Measurements from ENCODE around the gene PTMS. TPM values are rescaled to one million over a fixed set of nuclear protein-coding genes. Genes with fewer than 3 reads are reported as not detected.

PTMS gene
- total and polyA plus RNA-seq, 2 of the 13 experiments (the other 11 are each of a cell fraction or from before 2014, with no cell fraction given), result 40.5 to 82.4 TPM

GRCh38 chr12:6752921-6753771, 13.0 kb upstream of the PTMS start, which contains the start of gene MLF2 (continued):
- TF ChIP-seq ZKSCAN8 (CRISPR knock-in tag; IDR thresholded peaks at IDR 0.05; ENCODE audit: borderline replicate concordance) (peak; percentile 34; the same call in 1 of the 2 replicates), PHF8 (CRISPR knock-in tag; IDR thresholded peaks at IDR 0.05) (peak; percentile 98), ZGPAT (CRISPR knock-in tag; IDR thresholded peaks at IDR 0.05) (peak; percentile 70; the same call in 1 of the 2 replicates), ZSCAN21 (CRISPR knock-in tag; IDR thresholded peaks at IDR 0.05; ENCODE audit: borderline replicate concordance) (no peak), HNF4G (IDR thresholded peaks at IDR 0.05; ENCODE audit: borderline replicate concordance, low read depth, low read length) (peak; percentile 26; the same call in 1 of the 2 replicates), HNF4G (CRISPR knock-in tag; IDR thresholded peaks at IDR 0.05; ENCODE audit: borderline replicate concordance, low read depth) (peak; percentile 75; the same call in 1 of the 2 replicates), ZNF746 (CRISPR knock-in tag; IDR thresholded peaks at IDR 0.05) (peak; percentile 43; the same call in 1 of the 2 replicates), TFDP1 (CRISPR knock-in tag; IDR thresholded peaks at IDR 0.05; ENCODE audit: borderline replicate concordance) (0 out of 2 replicates have a peak, but pooled peaks have one; percentile 39), FOXJ3 (CRISPR knock-in tag; IDR thresholded peaks at IDR 0.05; ENCODE audit: borderline replicate concordance) (no peak; the same call in 1 of the 2 replicates), POLR2AphosphoS2 (IDR thresholded peaks at IDR 0.05; ENCODE audit: low read depth, low read length) (no peak), ZNF605 (CRISPR knock-in tag; IDR thresholded peaks at IDR 0.05) (0 out of 2 replicates have a peak, but pooled peaks have one; percentile 12), ARID4A (CRISPR knock-in tag; IDR thresholded peaks at IDR 0.05; ENCODE audit: borderline replicate concordance) (peak; percentile 87), HOXA5 (CRISPR knock-in tag; IDR thresholded peaks at IDR 0.05) (peak; percentile 59), SPEN (CRISPR knock-in tag; IDR thresholded peaks at IDR 0.05; ENCODE audit: low read depth) (peak; percentile 88; the same call in 1 of the 2 replicates), ZNF709 (CRISPR knock-in tag; IDR thresholded peaks at IDR 0.05) (peak; percentile 70; the same call in 1 of the 2 replicates), ZFP36L1 (CRISPR knock-in tag; IDR thresholded peaks at IDR 0.05) (peak; percentile 85), ZNF512 (CRISPR knock-in tag; IDR thresholded peaks at IDR 0.05) (no peak; the same call in 1 of the 2 replicates), ELK4 (CRISPR knock-in tag; IDR thresholded peaks at IDR 0.05; ENCODE audit: borderline replicate concordance) (0 out of 2 replicates have a peak, but pooled peaks have one; percentile 33)

All from HepG2 (cell line).